ENCODE data around the gene KLHDC10.
"Not testable (repeated sequence)": the region's sequence is repeated elsewhere in the genome, so short reads cannot be mapped to it uniquely, and the experiment has no call there.

KLHDC10 gene

DNA sequence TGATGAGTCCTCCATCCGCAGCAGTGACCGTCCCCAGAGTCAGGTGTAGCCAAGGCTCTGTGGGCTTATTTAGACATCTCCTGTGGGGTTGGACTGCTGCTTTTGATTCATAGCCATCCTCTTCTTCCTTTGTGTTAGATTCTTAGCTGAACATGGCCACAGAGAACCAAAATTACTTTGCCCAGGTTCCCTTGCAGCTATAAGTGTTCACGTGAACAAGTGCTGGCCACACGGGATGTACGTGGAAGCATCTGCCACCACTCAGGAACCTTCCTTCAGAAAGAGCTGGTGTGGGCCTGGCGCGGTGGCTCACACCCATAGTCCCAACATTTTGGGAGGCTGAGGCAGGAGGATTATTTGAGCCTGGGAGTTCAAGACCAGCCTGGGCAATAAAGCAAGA lies 85.8 kb downstream of the KLHDC10 start:
- no peak for DNase-seq (ENCODE audit: low spot score)

DNA sequence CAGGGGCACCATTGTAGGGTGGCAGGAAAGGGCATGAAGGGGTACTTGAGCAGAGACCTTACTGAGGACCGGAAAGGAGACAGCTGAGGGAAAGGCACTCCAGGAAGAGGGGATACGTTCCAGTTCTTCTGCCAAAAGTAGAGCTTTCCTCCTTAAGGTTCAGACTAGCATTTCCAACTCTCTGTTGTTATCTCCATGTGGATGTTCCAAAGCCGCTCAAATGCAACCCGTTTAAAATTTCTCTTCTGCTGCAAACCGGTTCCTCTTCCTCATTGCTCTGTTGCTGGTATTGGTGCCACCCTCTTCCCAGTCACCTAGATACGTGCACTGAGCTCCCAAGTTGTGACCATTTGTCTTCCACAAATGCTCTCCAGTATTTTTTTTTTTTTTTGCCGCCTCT lies 87.4 kb downstream of the KLHDC10 start:
- no peak for DNase-seq (ENCODE audit: low spot score)

DNA sequence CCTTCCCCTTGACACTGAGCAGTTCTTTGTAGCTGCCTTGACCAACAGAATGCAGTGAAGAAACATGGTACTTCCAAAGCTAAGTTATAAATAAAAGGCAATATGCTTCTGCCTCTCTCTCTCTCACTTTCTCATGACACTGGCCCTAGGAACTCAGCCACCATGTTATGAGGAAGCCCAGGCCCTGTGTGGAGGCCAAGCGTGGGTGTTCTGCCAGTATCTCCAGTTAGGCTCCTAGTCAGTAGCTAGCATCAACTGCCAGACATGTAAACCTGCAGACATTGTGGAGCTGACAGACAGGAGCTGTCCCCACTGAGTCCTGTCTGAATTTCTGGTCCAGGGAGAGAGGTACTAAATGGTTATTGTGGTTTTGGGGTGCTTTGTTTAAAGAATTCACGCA lies 89.7 kb downstream of the KLHDC10 start:
- no peak for DNase-seq (ENCODE audit: low spot score)

DNA sequence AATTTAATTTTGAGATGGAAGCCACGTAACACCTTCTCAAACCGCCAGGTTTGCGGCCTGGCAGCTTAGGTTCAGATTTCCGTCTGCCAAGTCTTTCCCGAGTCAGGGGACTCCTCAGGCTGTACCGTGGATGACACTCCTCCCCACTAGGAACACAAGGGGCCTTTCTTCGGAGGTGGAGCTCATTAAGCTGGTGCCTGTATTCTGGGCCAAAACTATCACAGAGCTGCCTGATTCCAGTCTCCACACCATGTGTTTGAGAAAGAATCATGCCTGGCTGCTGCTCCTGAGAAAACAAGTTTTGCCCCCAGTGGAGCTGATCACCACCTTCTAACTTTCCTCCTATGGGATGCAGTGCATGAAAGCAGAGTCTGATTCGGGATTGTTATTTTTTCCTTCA lies 90.1 kb downstream of the KLHDC10 start:
- no peak for DNase-seq (ENCODE audit: low spot score)

DNA sequence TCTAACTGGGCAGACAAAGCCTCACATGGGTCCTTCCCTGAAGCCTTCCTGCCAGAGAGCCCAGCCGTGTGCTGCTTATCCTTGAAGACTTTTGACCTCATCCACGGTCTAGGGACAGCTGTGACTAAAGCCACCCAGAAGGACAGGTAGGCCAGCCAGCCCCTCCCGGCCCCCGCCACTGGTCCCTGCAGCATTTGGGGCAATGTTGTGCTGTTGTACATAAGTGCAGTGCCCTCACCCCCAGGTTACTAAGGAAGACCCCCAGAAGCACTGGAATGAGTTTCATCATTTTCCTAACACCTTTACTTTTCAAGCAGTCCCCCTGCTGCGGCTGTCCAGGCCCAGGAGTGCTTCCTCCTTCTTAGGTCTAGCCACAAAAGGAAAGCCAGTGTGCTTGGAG lies 91.9 kb downstream of the KLHDC10 start:
- no peak for DNase-seq (ENCODE audit: low spot score)

DNA sequence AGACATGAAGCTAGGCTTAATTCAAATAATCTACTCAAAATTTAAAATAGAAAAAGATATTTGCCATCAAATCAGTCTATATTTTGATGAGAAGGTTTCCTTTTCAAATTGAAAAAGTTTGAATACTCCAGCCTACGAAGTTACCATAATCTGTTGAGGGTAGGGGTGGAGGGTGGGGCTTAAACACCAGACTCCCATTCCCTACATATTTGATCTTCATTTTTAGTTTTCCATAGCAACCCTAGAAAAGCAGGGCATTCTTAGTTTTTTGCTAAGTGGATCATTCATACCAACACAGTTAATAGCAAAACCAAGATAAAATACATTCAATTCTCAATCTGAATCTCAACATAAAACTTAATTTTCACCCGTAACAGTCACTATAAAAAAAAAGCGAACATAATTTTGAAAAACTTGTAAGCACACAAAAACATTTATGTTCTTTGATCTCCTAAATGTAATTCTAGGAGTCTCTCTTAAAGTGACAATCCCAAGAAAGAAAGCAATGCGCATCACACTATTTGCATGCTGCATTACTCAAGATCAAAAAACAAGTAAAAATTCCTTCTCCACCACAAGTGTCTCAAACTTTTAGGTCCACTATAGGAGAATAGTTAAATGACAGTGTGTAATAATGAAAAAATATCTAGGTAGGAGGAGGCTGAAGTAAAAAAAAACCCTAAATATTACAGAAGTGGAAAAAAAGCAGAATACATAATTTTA lies 104.1 kb downstream of the KLHDC10 start:
- no peak for DNase-seq (ENCODE audit: low spot score)

DNA sequence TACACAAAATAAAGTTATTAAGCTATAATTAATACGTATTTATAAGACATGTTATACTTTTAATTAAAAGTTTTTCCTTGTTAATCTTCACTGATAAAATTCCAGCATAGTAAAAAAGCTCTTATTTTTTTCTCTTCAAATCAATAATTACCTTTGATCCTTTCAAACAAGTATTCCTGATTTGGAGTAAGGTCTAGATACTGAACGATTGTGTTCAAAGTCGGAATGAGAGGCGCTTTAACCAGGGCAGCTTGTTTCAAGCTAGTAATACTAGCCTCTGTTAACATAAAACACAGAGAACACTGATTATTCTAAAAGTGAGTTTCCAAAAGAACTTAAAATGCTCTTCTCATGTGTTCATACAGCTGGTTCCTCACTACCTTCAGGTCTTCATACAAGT lies 107.9 kb downstream of the KLHDC10 start:
- no peak for DNase-seq (ENCODE audit: low spot score)

DNA sequence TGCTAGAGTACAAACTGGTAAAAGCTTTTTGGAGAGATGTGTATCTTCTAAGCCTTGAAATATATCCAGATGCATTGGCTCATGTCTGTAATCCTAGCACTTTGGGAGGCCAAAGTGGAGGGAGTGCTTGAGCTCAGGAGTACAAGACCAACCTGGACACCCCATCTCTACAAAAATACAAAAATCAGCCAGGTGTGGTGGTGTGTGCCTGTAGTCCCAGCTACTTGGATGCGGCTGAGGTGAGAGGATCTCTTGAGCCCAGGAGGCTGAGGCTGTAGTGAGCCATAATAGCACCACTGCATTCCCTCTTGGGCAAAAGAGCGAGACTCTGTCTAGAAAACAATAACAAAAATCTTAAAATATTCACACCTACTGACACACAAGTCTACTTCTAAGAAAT lies 109.3 kb downstream of the KLHDC10 start:
- DNase-seq (ENCODE audit: low spot score) = no peak

DNA sequence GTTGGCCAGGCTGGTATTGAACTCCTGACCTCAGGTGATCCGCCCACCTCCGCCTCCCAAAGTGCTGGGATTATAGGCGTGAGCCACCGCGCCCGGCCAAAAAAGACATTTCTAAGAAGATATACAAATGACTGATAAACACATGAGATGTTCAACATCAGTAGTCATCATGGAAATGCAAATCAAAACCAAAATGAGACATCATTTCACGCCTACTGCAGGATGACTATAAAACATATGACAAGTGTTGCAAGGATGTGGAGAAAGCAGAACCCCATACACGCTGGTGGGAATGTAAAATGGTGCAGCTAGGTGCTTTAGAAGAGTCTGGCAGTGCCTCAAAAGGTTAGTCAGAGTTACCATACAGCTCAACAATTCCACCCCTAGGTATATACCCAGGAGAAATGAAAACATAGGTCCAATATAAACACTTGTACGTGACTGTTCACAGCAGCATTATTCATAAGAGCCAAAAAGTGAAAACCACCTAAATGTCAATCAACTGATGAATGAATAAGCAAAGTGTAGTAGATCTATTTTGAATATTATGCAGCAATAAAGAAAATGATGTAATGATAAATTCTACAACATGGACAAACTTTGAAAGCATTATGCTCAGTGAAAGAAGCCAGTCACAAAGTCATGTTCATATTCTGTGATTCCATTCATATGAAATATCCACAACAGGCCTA lies 110.4 kb downstream of the KLHDC10 start:
- DNase-seq (ENCODE audit: low spot score) = no peak

DNA sequence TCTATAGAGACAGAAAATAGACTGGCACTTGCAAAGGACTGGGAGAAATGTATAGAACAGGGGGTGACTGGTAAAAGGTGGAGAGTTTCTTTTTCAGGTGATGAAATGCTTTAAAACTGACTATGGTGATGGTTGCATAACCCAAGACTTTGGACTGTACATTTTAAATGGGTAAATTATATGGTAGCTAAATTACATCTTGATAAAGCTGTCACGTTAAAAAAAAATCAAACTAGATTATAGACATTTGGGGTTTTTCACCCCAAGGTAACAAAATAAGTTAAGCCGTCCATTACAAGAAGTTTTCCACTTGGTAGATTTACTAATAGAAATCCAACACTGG lies 110.9 kb downstream of the KLHDC10 start:
- DNase-seq (ENCODE audit: low spot score) = no peak

DNA sequence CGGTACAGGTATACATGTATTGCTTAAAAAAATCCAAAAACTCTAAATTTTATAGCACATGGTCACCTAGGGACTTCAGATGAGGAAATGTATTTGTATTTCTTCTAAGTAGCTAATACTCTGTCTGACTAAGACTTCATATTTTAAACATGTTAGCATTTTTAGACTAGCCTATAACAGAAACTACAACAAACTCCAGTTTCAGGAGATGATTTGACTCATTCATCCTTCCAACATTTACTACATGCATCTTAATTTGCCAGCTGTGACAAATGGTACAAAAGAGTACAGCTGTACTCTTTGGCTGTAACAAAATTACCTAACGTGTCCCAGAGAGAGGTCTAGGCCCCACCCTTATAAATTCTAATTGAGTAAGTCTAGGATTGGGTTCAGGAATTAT lies 112.7 kb downstream of the KLHDC10 start:
- DNase-seq (ENCODE audit: low spot score) = no peak

DNA sequence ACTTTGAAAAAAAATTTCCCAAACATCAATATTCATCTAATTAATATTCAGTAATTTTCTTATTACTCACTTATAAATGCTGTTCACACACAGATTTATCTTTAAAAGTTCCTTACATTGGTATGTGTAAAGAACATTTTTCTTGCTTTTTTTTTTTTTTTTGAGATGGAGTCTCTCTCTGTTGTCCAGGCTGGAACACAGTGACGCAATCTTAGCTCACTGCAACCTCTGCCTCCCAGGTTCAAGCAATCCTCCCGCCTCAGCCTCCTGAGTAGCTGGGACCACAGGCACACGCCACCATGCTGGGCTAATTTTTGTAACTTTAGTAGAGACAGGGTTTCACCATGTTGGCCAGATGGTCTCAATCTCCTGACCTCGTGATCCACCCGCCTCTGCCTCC lies 114.0 kb downstream of the KLHDC10 start:
- DNase-seq (ENCODE audit: low spot score) = not testable (repeated sequence)
